Measurements from ENCODE around the gene MBOAT7. TPM values are rescaled to one million over a fixed set of nuclear protein-coding genes. Genes with fewer than 3 reads are reported as not detected.
"Not testable (repeated sequence)": the region's sequence is repeated elsewhere in the genome, so short reads cannot be mapped to it uniquely, and the experiment has no call there.

MBOAT7 gene
- total RNA-seq, 2 donors from 2014 or later = 40.5 to 98.9 TPM

DNA sequence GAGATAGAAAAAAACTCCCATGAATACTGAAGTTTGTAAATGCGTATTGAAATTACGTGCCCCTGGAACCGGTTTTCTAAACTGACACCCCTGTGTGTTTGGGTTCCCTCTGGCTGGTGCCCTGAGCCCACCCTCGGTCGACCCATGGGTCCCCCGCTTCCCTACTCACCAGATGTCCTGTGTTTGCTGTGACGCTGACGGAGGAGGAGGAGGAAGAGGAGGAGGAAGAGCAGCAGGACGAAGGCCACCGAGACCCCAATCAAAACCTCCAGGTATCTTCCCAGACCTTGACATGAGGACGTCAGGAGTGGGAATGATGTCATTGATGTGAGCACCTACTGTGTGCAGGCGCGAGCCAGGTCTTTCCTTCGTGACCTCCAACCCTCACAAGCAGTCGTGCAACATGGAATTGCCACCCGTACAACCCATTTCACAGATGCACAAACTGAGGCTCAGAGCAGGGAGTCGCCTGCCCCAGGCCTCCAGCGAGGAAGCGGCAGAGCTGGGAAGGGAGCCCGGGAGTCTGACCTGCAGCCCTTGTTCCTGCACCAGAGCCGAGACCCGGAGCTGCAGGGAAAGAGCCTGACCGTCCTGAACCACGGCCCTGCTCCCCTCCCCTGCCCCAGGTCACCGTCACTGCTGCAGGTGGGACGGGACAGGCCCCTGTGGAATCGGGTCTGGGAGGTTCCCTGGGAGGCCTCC lies 29.7 kb upstream of the MBOAT7 start:
- ATAC-seq (no peak), DNase-seq (no peak)
- Histone ChIP-seq H3K36me3 (replicated peaks in 1 of 2; ENCODE audit: insufficient read depth in 1 of 2, low read depth in 2 of 2) (no peaks in the 10 kb centered on the region), H3K4me1 (no peaks in the 10 kb centered on the region), H3K4me3 (no peak overlapping the region), H3K9me3 (no peaks in the 10 kb centered on the region), H3K27me3 (peaks cover 0 to 4% of the 10 kb centered on the region in 2 donors), H3K27ac (no peak overlapping the region)
- WGBS, 2 donors = 77 to 80% methylated on average over 16 to 25 of the region's 27 CpGs
- TF ChIP-seq, protein P1, sequence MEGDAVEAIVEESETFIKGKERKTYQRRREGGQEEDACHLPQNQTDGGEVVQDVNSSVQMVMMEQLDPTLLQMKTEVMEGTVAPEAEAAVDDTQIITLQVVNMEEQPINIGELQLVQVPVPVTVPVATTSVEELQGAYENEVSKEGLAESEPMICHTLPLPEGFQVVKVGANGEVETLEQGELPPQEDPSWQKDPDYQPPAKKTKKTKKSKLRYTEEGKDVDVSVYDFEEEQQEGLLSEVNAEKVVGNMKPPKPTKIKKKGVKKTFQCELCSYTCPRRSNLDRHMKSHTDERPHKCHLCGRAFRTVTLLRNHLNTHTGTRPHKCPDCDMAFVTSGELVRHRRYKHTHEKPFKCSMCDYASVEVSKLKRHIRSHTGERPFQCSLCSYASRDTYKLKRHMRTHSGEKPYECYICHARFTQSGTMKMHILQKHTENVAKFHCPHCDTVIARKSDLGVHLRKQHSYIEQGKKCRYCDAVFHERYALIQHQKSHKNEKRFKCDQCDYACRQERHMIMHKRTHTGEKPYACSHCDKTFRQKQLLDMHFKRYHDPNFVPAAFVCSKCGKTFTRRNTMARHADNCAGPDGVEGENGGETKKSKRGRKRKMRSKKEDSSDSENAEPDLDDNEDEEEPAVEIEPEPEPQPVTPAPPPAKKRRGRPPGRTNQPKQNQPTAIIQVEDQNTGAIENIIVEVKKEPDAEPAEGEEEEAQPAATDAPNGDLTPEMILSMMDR (IDR thresholded peaks at IDR 0.05) = no peak
- no peak for TF ChIP-seq POLR2A (IDR thresholded peaks at IDR 0.05)
- intact Hi-C loops (cut with DNase I) = no loop called here

- WGBS, 2 donors = 71 to 78% methylated on average over 3 to 8 of the region's 8 CpGs
- H3K27ac ChIP-seq = no peak overlapping the region
- DNase-seq = no peak
- H3K4me3 ChIP-seq = no peak overlapping the region
- intact Hi-C loops (cut with DNase I) = no loop called here
- H3K27me3 ChIP-seq = no peaks in the 10 kb centered on the region
- no peaks in the 10 kb centered on the region for H3K9me3 ChIP-seq
- no peaks in the 10 kb centered on the region for H3K4me1 ChIP-seq
- no peaks in the 10 kb centered on the region for H3K36me3 ChIP-seq (replicated peaks in 1 of 2; ENCODE audit: insufficient read depth in 1 of 2, low read depth in 2 of 2)
- no peak for ATAC-seq
- TF ChIP-seq POLR2A (IDR thresholded peaks at IDR 0.05) = no peak
These were observed 28.9 kb upstream of the MBOAT7 start for GRCh38 chr19:54218259-54218658.

DNA sequence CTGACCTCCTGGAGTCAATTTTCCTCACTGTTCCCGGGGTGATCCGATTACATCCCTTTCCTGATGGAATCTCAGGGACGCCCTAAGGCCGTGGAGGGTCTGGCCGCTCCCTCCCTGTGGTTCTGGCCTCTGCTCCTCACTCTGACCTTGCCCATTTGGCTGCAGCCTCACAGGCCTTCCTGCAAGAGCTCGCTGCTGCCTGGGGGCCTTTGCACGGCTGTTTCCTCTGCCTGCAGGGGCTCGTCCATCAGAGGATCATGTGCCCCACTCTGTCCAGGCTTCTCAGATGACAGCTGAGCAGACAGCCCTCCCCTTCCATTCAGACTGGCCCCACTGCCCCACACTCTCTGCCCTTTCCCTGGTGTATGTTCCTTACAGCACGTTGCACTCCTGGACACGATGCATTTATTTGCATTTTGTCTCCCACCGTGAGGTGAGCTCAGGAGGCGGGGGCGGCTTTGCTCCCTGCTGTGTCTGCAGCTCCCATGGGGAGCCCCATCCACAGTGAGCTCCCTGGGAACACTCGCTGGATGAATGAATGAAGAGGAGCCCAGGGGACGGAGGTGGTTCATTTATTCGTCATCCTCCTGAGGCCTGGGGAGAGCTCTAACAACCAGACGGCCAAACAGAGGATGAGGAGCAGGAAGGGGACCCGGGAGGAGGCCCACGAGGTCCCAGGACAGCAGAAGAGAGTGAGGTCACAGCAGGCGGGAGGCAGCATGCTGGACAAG lies 28.3 kb upstream of the MBOAT7 start:
- H3K4me1 ChIP-seq; DNase-seq; H3K27ac ChIP-seq; ATAC-seq; H3K27me3 ChIP-seq; H3K9me3 ChIP-seq; H3K36me3 ChIP-seq (replicated peaks in 1 of 2; ENCODE audit: insufficient read depth in 1 of 2, low read depth in 2 of 2); H3K4me3 ChIP-seq; intact Hi-C loops (cut with DNase I): not testable (repeated sequence)
- 59 to 61% methylated on average over 13 to 15 of the region's 20 CpGs for whole genome bisulfite sequencing, 2 donors

DNA sequence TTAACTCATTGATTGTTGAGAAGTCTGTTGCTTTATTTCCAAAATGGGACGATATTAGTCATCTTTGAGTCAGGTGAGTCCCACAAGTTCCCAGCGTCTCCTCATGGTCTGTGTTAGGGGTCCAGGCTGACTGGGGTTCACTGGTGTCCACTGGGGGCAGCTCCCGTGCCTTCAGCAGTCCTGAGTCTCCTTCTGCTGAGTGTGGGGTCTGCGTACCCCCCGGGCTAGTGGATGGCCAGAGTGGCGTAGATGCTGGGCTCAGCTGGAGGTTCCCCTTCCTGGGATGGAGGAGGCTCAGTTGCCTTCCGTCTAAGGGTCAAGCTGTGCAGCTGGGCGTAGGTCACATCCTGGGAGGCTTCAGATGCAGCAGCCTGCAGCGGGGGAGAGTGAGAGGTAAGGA lies 27.5 kb upstream of the MBOAT7 start:
- no peaks in the 10 kb centered on the region for H3K4me1 ChIP-seq
- WGBS, 2 donors = 66 to 79% methylated on average over 7 to 8 of the region's 9 CpGs

GRCh38 chr19:54214734-54215133 lies 25.4 kb upstream of the MBOAT7 start:
- peaks cover 18% of the 10 kb centered on the region for H3K4me1 ChIP-seq
- H3K36me3 ChIP-seq (replicated peaks in 1 of 2; ENCODE audit: insufficient read depth in 1 of 2, low read depth in 2 of 2); H3K4me3 ChIP-seq; DNase-seq; intact Hi-C loops (cut with DNase I); H3K27ac ChIP-seq; H3K9me3 ChIP-seq; ATAC-seq; H3K27me3 ChIP-seq: not testable (repeated sequence)
- 97 to 98% methylated on average over 6 to 11 of the region's 19 CpGs for WGBS, 2 donors

More for the DNA sequence above, 27.5 kb upstream of the MBOAT7 start:
- no peak for ATAC-seq
- DNase-seq = no peak
- TF ChIP-seq, protein P1 (IDR thresholded peaks at IDR 0.05) = no peak
- TF ChIP-seq POLR2A (IDR thresholded peaks at IDR 0.05) = no peak
- Histone ChIP-seq H3K36me3 (replicated peaks in 1 of 2; ENCODE audit: insufficient read depth in 1 of 2, low read depth in 2 of 2) (no peaks in the 10 kb centered on the region), H3K27me3 (no peaks in the 10 kb centered on the region), H3K27ac (no peak overlapping the region), H3K4me3 (no peak overlapping the region), H3K9me3 (no peaks in the 10 kb centered on the region)
- intact Hi-C loops (cut with DNase I) = no loop called here

- H3K27ac ChIP-seq; intact Hi-C loops (cut with DNase I); ATAC-seq; H3K9me3 ChIP-seq; H3K36me3 ChIP-seq (replicated peaks in 1 of 2; ENCODE audit: insufficient read depth in 1 of 2, low read depth in 2 of 2); DNase-seq; H3K4me3 ChIP-seq; H3K27me3 ChIP-seq: not testable (repeated sequence)
- peaks cover 23% of the 10 kb centered on the region for H3K4me1 ChIP-seq
- WGBS, 2 donors = 42 to 54% methylated on average over 4 to 5 of the region's 5 CpGs
These were observed 24.8 kb upstream of the MBOAT7 start for GRCh38 chr19:54214217-54214616.

Measured in body of pancreas (tissue), 4 donors.